GM18868 (cell line): ENCODE measurements around the gene CC2D1A.

Experiments
- ATAC-seq: cut with Tn5 transposase; IDR thresholded peaks from one replicate; pipeline ENCODE4 v1.9.1; 2021; ENCODE audit warnings: mild to moderate bottlenecking, moderate library complexity; ENCODE audit not compliant: unreplicated experiment

CC2D1A gene

DNA sequence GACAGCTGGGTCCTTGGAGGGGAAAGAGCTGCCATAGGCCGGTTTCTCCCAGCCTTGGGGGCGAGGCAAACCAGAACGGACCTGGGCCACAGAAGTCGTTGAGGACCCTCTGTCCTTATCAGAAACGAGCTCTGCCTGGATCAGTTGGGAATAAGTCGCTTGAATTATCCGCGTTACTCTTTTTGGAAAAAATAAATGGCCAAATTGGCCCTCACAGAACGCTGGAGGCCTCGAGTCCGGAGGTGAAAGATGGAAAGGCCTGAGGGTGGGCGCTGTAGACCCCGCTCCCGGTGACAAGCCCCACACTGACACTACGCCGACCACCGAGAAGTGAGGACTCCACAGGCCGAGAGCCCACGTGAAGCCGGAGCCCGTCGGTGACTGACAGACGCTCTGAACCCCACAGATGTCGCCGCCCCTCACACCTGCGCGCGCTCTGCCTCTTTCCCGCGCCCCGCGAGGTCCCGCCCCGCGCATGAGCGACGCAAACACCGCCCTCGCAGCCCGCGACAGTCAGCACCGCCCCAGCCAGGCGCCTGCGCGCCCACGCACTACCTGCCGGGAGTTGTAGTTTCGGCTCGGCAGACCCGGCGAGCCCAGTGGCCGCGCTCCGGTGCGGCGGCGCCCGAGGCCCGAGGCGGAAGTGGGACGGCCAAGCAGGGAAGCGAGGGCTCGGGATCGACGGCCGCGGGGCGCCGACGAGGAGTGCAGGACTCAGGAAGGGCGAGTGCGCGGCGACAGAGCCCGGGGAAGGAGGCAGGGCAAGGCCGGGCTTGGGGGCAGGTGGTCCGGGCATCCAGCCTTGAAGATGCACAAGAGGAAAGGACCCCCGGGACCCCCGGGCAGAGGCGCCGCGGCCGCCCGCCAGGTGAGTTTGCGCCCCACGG, at the start of gene CC2D1A, which contains the start of gene BRME1:
Gene CC2D1A (plus strand): TSS at position 568 of the 887 bp plus-strand sequence. CDS start 241 bp downstream, at position 809.
Gene BRME1 (minus strand): TSS at position 484 of the 887 bp plus-strand sequence. CDS start 1,225 bp downstream, outside the sequence.
- ATAC-seq: peak; percentile 93

DNA sequence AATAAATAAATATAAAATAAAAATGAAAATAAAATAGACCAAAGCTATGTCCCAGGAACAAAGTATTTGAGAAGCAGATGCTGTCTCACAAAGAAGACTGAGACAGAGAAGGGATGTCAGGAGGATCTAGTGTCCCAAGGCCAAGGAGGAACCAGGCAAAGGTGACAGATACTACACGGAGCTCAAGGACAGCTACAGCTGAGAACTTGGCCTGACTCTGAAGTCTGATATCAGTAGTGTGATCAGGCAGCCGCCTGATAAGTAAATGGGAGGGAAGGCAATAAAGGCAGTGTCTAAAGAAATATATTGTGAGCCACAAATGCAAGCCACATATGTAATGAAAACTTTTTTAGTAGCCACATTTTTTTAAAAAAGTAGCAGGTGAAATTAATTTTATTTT, 49.5 kb upstream of the CC2D1A start:
- ATAC-seq: no peak

DNA sequence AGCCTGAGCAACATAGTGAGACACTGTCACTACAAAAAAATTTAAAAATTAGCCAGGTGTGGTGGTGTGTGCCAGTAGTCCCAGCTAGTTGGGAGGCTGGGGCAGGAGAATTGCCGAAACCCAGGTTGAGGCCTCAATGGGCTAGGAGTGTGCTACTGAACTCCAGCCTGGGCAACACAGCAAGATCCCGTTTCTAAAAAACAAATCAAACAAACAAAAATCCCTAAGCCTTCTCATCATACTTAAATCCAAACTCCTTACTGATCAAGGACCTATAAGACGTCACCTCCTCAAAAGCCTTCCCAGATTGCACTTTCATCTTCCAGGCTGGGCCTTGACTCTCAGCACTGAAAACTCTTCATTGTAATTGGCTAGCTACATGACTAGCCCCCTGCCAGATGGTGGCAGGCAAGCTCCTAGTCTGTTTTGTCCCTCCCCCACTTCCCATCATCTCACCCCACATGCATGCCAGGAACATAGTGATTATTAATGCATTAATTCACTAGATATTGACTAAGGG, 46.6 kb upstream of the CC2D1A start:
- ATAC-seq: no peak

DNA sequence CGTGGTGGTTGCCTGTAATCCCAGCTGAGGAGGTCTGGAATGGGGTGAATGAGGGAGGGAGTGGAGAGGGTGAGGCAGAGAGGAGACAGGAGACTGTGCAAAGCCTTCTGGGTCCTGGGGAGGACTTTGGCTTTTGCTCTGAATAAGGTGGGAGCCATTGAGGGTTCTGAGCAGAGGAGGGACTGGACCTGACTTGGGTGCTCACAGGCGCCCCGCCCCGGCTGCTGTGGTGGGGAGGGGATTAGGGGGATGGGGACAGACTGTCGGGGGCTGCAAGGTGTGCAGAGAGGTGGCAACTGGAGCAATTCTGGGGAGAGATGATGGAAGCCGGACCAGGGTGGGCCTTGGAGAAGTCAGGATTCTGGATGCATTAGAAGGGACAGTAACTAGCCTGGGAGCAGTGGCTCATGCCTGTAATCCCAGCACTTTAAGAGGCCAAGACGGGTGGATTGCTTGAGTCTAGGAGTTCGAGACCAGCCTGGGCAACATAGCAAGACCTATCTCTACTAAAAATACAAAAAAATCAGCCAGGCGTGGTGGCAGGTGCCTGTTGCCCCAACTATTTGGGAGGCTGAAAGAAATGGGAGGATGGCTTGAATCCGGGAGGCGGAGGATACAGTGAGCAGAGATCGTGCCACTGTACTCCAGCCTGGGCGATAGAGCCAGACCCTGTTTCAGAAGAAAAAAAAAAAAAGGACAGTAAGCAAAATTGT, 45.2 kb upstream of the CC2D1A start:
- no peak for ATAC-seq

DNA sequence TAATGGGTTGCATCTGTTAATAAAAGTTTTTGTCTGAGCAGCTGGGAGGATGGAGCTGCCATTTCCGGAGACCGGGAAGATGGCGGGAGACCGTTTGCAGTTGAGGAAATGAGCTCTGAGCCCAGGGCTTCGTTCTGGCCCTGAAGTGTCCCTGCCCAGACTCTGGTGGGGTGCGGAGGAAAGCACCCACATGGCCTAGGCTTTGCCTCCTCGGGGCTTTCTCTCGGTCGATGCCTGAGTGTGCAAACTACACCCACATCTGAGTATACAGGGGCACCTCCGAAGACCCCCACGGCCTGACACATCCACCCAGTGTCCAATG, 44.6 kb upstream of the CC2D1A start:
- peak; percentile 40 for ATAC-seq

DNA sequence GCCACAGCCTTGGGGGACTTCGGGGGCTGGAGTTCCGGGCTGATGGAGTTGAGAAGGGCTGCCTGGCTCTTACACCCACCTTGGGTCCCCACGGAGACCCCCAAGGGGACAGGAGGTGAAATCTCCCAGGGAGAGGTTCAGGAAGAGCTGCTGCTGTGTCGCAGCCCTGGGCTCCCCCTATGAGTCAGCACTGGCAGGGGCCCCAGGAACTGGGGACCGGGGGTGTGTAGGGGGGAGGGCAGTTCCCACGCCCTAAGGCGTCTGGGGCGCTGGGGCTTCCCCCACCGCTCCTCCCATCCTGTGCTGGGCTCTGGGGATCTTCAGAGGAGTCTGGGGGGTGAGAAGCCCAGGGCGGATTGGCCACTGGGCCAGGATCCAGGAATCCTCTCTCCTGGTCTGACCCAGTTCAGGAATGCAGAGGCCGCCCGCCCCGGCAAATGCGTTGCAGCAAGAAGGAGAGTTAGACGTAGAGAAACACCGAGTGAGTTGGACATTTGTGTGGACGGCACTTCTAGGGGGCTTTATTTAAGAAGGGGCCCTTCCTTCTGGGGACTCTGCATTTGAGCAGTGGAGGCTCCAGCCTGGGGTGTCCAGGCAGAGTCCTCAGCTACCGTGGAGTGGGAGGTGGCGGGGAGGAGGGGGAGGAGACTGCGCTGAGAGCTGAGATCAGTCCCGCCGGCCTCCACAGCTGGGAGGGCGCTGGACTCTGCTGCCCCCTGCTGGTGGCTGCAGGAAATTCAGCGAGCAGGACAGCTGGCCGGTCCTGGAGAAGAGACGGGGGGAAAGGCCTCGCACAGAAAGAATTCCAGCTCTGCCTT, 44.1 kb upstream of the CC2D1A start:
- peak; percentile 81 for ATAC-seq

DNA sequence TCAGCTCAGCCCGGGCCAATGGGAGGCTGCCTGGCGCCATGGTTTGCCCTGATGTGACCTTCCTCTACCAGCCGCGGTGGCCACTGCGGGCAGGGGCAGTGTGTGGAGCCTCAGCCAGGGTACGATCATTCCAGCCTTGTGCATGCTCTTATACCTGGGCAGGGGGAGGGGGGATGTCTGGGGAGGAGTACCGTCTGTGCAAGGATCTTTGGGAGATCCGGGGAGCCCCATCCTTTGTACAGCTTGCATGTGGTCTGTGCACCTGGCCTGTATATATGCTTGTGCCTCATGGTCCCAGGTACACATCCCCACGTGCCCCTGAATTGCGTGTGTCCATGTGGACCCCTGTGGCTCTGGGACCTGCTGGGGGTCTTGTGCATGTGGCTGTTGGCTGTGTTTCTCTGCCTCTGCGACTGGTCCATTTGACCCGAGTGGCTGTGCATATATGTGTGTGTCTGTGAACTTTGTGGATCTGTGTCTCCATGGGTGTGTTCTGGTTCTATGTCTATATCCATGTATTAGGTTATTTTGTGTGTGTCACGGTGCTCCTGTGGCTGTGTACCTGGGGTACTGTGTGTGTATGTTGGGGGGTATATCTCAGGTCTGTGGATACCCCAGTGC, 41.8 kb upstream of the CC2D1A start:
- no peak for ATAC-seq

DNA sequence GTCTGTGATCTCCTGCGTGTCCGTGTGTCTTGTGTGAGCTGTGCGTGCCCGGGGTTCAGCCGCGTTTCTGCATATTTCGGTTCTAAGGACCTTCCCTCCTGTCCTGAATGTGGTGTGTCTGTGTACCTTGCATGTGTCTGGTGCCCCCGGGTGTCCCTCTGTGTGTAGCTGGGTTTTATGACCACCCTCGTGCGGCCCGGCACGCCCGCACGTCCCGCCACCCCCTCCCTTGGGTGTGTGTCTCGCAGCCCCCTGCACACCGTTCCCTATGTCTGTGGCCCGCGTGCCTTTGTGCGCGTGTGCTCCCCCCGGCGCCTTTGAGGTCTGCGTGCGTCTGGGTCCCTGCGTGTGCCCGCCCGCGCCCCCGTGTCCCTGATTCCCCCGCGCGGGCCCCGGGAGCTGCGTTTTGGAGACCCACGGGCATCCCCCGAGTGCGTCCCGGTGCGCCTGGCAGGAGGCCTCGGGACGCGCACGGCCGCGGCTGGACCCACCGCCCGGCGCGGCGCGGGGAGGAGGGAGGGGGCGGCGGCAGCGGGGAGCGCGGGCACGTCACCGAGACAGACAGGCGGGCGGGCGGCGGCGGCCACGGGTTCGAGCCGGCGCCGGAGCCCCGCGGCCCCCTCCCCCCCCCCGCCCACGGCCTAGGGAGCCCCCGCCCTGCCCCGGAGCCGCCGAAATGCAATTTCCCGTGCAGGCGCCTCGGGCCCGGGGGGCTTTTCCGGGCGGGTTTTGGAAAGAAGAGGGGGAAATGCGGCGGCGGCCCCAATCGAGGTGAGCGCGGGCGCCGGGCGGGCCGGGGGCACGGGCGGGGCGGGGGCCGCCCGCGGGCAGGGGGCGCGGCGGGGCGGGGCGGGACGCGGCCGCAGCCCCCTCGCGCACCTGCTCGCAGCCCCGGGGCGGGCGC, 41.1 kb upstream of the CC2D1A start:
- ATAC-seq: no peak

DNA sequence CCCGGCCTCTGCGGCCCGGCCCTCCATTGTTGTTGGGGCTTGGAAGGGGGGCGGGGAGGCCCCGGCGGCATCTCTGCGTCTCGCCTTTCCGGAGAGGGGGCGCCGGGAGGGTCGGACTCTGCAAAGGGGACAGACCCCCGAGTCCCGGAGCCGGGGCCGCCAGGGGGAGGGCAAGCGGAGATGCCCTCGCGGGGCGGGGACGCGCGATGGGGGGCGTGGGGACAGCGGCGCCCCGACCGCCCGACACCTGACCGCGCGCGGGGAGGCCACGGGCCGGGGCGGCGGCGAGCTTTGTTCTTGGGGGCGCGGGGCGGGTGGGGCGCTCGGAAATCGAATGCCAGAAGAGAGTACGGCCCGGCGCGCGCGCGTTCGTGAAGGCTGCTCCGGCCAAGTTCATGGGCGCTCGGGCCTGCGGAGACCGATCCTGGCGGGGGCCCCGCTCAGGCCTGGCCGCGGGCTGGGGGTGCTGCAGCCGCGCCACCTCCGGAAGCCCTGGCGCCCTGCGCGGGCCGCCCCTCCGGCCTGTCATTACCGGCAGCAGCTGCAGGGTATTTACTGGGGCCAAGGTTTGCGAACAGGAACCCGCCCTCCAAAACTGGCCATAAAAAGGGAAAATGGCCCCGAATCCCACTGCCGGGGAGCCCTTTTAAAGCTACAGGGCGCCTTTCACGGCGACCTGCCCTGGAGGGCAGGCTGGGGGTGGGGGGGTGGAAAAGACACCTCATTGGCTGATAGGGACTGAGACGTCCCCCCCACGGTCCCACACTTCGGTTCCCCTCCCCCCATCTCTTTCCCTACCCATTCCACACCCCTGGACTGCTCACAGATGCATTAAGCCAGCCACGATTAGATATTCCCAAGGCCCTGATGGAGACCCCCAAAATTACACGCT, 40.2 kb upstream of the CC2D1A start:
- no peak for ATAC-seq

DNA sequence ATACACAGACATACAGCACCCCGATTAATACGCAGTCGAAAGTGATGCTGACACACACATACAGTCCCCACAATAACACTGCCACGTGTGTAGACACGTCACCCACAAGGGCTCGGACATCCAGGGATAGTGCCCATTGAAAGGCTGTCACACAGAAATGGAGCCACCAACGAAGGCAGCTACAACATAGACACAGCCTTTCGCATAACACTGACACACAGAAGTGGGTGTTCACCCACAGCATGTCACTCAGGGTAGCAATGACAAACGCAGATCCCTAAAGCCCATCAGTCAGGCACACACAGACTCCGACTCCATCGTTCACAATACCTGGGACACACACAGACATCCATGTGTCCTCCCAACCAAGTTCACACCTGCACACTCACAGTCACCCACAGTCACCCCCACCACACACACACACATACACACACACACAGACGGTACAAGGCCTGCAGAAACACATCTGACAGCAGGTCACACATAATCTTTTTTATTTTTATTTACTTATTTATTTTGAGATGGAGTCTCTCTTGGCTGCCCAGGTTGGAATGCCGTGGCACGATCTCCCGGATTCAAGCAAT, 39.4 kb upstream of the CC2D1A start:
- ATAC-seq: no peak

DNA sequence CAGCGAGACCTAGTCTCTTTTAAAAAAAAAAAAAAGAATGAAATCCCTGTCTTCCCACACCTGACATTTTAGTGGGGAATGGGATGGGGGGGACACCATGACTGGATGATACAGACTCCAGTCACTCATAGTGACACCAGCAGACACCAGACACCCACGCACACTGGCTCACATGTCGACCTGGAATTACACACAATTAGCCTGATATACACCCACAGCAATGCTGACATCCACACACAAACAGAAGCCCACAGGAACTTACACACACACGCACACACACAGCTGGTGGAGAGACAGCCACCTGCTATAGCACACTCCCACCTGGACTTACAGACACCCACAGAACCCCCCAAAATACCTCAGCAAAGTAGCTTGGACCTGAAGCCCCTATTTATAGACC, 37.3 kb upstream of the CC2D1A start:
- no peak for ATAC-seq

DNA sequence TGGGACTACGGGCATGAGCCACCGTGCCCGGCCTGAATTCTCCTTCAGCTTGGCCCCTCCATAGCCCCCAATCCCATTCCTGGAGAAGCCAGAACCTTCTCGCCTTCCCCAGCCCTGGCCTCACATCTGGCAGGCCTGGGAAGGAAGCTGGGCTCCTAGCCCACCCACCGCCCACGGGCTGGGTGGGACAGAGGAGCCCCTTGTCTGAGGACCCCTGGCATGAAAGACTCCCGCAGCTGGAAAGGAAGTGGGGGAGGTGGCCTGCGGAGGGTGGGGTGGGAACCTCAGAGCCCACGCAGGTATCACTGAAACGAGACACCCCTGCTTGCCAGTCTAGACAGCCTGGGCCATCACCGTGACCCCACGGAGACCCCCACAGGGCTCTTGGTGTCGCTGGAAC, 36.7 kb upstream of the CC2D1A start:
- no peak for ATAC-seq

DNA sequence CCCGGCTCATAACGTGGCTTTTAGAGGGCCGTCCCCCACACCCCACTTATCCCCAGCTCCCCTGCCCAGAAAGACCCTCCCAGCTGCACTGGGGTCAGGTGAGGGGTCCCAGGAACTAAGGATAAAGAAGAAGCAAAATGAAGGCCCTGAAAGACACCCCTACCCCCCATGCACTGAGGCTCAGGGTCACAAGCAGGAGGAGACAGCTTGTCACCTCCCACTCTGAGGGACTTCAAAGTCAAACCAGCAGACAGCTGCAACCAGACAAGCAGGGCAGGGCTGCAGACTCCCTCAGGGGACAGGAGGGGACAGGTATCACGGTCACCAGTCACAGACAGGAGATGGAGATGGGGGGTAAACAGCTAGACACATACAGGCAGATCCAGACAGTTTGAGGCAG, 35.1 kb upstream of the CC2D1A start:
- no peak for ATAC-seq

DNA sequence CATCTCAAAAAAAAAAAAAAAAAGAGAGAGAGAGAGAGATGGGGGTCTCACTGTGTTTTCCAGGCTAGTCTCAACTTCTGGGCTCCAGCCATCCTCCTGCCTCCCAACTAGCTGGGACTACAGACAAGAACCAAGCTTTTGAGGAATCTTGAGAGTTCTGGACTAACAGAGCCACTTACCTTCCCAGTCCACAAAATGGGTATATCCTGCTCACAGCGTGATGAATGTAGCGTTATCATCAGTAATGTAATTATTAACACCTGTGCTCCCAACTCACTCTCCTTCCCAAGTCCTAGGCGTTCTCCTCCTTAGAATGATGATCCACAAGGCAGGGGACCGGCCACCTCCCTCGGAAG, 33.7 kb upstream of the CC2D1A start:
- ATAC-seq: no peak

DNA sequence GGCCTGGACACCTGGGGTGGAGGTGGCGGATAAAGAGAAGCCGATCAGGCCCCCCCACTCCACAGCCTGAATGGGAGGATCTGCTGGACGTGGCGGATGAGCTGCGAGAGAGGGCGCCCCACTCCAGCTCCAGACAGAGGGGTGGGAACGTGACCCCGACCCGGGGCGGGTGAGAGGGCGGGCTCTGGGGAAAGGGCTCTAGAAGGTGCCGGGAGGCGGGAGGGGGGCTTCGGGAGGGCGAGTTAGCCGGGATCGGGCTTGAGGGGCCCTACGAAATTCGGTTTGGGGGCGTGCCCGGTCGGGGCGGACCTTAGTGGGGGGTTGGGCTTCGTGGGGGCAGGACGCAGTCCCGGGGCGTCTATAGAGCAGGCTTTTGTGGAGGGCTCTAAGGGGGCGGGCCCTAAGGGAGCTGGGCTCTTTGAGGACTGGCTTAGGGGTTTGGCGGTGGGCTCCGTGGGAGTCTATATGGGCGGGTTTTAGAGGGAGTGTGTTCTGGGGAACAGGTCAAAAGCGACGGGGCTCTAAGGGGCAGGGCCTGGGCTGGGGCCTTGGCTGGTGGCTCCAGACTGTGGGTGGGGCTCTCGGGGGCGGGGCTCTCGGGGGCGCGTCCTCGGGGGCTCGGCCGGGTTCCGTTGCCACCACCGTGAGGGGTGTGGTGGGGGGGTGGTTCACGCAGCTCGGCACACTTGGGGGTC, 33.2 kb upstream of the CC2D1A start:
- no peak for ATAC-seq

DNA sequence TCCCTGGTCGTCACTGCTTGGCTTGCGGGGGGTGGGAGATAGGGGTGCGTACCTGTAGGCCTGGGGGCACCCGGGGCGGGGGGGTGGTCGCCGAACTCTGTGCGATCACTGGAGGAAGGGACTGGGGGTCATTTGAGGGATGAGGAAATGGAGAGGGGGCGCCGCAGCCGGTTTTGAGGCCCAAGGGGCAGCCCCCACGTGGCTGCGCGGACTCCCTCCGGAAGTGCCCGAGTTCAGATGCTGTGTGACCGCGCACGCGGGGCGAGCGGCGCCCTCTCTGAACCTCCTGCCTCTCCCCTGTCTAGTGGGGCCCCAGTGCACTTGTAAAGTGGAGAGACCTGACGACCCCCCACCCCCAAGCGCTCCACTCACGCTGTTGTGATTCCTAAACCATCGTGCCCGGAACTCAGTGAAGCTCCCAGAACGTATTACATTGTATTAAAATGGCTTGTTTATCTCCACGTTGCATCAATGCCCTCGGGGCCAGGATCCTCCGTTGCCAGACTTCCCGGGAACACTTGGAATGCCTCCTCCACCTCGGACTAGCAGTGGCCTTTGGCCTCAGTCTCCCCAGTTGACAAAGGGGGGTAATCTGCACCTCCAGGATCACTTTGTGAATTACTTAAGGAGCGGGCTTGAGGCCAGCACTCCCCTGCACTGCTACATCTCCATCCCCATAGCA, 32.0 kb upstream of the CC2D1A start:
- ATAC-seq: no peak

DNA sequence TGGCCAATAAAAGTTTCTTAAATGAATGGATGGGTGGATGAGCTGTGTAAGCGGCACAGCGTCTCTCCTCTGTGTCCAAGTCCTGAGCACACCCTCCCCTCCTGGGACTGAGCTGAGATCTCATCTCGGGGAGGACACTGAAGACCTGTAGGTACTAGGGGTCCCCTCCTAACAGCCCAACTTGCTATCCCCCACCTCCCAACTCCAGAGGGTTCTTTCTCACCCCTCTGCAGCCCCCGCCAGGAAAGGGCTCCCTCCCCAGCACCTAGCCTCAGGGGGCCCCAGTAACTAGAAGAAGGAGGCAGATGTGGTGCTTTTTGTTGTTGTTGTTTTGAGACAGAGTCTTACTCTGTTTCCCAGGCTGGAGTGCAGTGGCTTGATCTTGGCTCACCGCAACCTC, 30.2 kb upstream of the CC2D1A start:
- ATAC-seq: no peak
